SKM-1 treated with dmso at 0.1 percent for 144 hours (cell line): ENCODE data around the gene CHI3L2.
"Not testable (repeated sequence)": the region's sequence is repeated elsewhere in the genome, so short reads cannot be mapped to it uniquely, and the experiment has no call there.

Experiments
- DNase-seq: peaks from one replicate; lab custom pipeline; 2025; ENCODE audit not compliant: unreplicated experiment; lab: John Stamatoyannopoulos, UW

Gene CHI3L2

GRCh38 chr1:111201275-111202090 is 26.0 kb upstream of the CHI3L2 start:
- DNase-seq = no peak

GRCh38 chr1:111202366-111202706 is 25.2 kb upstream of the CHI3L2 start:
- DNase-seq = no peak

GRCh38 chr1:111202707-111203623 is 24.5 kb upstream of the CHI3L2 start:
- peak; percentile 4 for DNase-seq

GRCh38 chr1:111203681-111204200 is 23.8 kb upstream of the CHI3L2 start:
- DNase-seq = peak; percentile 90

GRCh38 chr1:111204201-111204982 is 23.1 kb upstream of the CHI3L2 start:
- no peak for DNase-seq

GRCh38 chr1:111204983-111205713 is 22.4 kb upstream of the CHI3L2 start:
- peak; percentile 75 for DNase-seq

- DNase-seq = peak; percentile 71
Observed at GRCh38 chr1:111205714-111206050, 21.8 kb upstream of the CHI3L2 start.

GRCh38 chr1:111208921-111209320 is 18.6 kb upstream of the CHI3L2 start:
- no peak for DNase-seq

- no peak for DNase-seq
Observed at GRCh38 chr1:111209622-111210021, 17.9 kb upstream of the CHI3L2 start.

- DNase-seq = no peak
Observed at GRCh38 chr1:111211921-111212320, 15.6 kb upstream of the CHI3L2 start.

GRCh38 chr1:111212634-111213335 is 14.7 kb upstream of the CHI3L2 start:
- peak; percentile 43 for DNase-seq

GRCh38 chr1:111213412-111213811 is 14.1 kb upstream of the CHI3L2 start:
- no peak for DNase-seq

- peak; percentile 6 for DNase-seq
Observed at GRCh38 chr1:111214074-111214801, 13.3 kb upstream of the CHI3L2 start.

- no peak for DNase-seq
Observed at GRCh38 chr1:111214884-111215283, 12.6 kb upstream of the CHI3L2 start.

GRCh38 chr1:111215285-111215684 is 12.2 kb upstream of the CHI3L2 start:
- DNase-seq = not testable (repeated sequence)

GRCh38 chr1:111216751-111217150 is 10.8 kb upstream of the CHI3L2 start:
- no peak for DNase-seq

GRCh38 chr1:111217183-111217910 is 10.2 kb upstream of the CHI3L2 start:
- DNase-seq = no peak

- DNase-seq = no peak
Observed at GRCh38 chr1:111218701-111219556, 8.6 kb upstream of the CHI3L2 start.
